Endometrial microvascular endothelial cells (primary cell): Measurements from ENCODE around the gene KCNN3. TPM values are rescaled to one million over a fixed set of nuclear protein-coding genes. Genes with fewer than 3 reads are reported as not detected.

Source experiments
- in situ Hi-C: cut with HindIII; loops from 2 replicates; pipeline ENCODE4 v1.10.0; 2017; ENCODE audit warnings: low sequenced_read_pairs, low pct_unique_long_range_greater_than_20kb; ENCODE audit errors: inconsistent ontology term
- total RNA-seq: library from RNA; depleted of rRNA; stranded (reverse); fragments of >200 nt; gene quantifications from one replicate; pipeline ENCODE4 v1.2.3, GENCODE V29; 2015; ENCODE audit errors: inconsistent ontology term

KCNN3 gene
- total RNA-seq, 1 donor from 2014 or later, result 0.28 TPM

DNA sequence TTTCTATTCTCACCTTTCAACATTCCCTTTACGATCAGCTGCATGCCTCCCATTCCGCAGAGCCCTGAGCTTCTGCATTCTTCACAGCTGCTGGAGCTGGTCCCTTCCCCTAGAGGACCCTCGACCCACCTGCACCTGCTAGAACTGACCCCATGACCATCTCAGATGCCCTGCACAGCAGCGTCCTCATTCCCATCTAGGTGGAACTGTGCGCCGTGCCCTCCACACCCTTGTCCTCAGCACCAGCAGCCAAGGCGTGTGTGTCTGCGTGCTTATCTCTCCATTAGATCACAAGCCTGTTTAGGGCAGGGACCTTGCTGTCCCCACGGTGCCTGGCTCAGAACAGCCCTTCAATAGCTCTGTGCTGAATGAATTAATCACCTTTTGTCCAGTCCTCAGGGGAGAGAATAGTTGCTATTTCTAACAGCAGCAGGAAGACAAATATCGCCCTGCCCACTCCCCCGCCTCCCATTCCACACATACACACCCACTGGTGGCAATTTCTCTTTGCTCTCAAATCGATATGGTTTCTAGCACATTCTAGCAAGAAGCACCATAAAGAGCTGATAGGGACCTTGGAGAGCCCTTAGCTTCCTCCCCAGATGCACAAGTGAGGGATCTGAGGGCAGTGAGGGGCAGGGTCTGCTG, 61.7 kb downstream of the KCNN3 start:
- in situ Hi-C loops, result no loop called here

- in situ Hi-C loops, result no loop called here
Observed at GRCh38 chr1:154807048-154807591, 63.0 kb downstream of the KCNN3 start.

GRCh38 chr1:154806333-154806732, 63.7 kb downstream of the KCNN3 start:
- in situ Hi-C loops, result no loop called here

DNA sequence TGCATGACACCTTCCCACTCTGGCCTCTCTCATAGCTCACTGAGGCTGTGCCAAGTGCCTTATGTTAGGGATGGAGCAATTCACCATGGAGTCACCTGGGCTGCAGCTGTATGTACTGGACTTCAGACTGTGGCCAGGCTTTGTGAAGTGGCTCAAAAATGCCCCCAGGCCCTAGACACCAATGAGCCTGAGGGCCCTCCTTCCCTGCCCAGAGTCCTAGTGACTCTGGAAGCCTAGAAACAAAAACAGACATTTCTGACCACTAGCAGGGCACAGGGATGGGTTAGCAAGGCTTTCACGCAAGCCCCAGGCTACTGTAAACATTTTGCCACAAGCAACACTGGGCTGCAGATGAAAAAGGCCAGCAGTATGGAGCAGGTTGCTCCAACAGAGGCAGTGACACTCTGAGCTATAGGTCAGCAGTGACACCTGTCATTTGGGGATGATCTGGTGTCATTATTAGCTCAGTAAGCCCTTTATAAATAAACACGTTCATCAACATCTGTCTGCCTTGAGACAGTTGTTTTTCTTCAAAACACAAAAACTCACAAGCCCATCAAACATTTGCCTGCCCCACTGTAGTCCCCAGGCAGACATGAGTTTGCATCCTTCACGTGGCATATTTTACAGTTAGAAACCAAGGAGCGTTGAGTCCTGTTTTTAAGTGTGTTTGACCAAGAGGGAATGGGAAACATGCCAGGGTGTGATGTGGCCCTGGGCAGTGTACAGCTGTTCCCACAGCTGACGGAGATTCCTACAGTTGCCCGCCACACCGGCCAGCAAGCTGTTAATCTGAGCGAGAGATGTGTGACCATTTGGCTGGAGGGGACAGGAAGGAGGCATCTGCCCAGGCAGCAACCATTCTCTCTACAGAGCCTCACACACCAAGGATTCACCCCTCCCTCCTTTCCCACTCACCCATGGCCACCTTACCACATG, 66.8 kb downstream of the KCNN3 start:
- in situ Hi-C loops, result no loop called here

DNA sequence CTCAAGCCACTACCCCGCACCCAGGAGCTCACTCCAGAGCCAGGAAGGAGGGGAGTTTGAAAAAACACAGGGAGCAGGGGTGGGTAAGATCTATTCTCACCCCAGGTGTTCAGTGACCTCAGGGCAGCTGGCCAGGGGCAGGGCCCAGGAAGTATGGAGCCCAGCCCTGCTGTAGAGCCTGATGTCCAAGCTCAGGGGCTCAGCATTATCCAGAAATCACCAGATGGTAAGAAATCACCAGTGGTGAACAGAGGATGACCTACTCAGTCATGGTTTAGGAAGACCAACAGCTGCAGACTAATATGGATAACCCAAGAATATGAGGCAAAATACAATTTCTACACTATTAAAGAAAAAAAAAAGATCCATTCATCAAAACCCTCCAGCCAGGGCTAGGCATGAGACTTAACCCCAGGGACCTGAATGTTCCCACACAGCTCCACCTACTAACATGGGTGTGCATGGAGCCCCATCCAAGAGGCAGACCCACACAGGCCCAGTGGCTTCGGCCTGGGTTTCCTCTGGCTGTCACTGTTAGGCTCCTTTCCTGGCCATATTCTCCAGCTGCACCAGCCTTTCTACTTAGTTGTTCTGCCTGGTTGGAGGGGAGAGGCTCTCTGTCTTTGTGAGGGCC, 67.6 kb downstream of the KCNN3 start:
- in situ Hi-C loops, result no loop called here

GRCh38 chr1:154801234-154802011, 68.7 kb downstream of the KCNN3 start:
- in situ Hi-C loops, result no loop called here

- in situ Hi-C loops, result no loop called here
Observed at GRCh38 chr1:154799188-154799587, 70.9 kb downstream of the KCNN3 start.

GRCh38 chr1:154798645-154799044, 71.4 kb downstream of the KCNN3 start:
- in situ Hi-C loops, result no loop called here

- in situ Hi-C loops, result no loop called here
Observed at GRCh38 chr1:154797175-154797574, 72.9 kb downstream of the KCNN3 start.

DNA sequence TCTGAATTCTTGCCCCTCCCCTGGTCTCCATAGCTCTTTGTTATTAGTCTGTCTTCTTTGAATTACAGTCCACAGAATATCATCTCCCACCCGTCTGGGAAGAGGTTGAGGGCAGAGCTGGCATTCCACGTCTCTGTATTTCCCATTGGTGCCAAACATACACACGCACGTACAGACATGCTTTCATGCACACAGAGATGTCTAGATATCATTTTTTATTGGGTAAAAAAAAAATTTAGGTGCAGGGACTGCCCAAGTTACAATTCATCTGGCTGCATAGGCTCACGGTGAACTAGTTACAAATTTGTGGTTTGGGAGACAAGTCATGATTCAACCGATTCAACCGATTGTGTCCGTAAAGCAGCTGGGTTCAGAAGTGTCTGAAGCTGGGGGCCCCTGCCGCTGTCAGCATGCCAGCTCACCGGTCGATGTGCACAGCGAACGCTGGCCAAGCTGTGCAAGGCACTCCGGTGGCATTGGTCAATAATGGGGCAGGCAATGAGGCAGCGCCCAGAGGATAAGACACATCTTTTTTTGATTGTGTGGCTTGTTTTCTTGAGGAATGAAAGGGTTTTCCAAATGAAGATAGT, 73.7 kb downstream of the KCNN3 start:
- in situ Hi-C loops, result no loop called here

- in situ Hi-C loops, result no loop called here
Observed at GRCh38 chr1:154794608-154795007, 75.5 kb downstream of the KCNN3 start.

DNA sequence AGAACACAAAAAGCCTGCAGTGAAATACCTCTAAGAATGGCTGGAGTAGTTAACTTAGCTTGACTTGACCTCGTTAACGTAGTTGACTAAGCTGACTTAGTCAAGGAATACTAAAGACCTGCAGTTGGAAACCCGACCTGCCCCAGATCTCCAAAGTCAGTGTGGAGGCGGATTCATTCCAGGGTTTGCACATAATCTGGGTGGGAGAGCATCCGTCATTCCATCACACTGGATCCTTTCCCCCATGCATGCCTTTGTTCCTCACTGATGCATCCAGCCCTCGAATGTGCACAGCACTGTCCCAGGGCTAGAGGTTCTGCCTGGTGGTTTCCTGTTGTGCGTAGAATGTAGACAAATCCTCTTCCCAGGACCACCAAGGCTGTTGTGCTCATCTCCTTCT, 76.4 kb downstream of the KCNN3 start:
- in situ Hi-C loops, result no loop called here

DNA sequence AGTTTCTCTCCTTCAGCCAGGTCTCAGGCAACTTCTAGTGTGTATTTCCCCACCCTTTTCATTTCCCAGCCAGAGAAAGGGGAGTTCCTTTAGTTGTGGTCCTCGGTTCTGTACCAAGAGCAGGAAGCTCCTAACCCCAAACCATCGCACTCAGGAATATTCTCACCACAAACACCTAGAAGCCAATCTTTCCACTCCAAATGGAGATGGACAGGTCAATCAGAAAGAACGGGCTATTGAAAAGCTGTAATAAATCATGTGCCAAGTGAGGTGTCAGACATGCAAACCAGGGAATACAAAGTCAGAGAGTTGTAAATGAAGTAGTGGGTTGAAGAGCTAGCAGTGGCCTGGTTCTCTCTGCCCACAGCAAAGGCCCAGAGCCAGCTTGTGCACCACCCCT, 77.2 kb downstream of the KCNN3 start:
- in situ Hi-C loops, result no loop called here

- in situ Hi-C loops, result no loop called here
Observed at GRCh38 chr1:154791292-154792166, 78.6 kb downstream of the KCNN3 start.

GRCh38 chr1:154788886-154789285, 81.2 kb downstream of the KCNN3 start:
- in situ Hi-C loops, result no loop called here

GRCh38 chr1:154788110-154788870, 81.8 kb downstream of the KCNN3 start:
- in situ Hi-C loops, result no loop called here
